IPS DF 19.7 (cell line): ENCODE measurements around the gene DCP2.

Experiments
- DNase-seq: peaks from one replicate; pipeline ENCODE4 v3.0.0-alpha.2; 2013; ENCODE audit warnings: low read depth, low spot score

DCP2 gene

DNA sequence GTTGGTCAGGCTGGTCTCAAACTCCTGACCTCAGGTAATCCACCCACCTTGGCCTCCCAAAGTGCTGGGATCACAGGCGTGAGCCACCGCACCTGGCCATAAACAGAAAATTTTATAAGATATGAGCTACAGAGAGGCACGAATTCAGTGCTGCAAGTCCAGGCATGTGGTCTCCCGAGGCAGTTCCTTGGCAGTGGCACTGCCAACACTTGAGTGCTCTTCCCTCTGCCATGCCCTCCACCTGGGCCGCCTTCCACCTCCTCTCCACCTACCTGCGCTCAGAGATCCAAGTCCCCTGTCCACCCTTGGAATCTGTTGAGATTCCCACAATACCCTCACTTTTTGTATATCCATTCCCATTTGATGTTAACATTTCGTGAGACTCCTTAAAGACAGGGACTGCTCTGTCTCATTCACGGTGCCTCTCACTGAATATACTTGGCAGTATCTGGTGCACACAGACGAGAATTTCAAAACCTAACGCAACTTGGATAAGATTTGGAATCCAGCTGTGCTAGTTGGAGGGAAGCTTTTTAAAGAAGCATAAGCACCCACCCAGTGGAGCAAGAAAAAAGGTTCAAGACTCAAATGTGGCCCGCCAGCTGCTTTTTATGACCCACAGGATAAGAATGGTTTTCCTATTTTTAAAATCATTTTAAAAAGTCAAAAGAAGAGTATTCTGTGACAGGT is 68.3 kb downstream of the DCP2 start:
- no peak for DNase-seq

DNA sequence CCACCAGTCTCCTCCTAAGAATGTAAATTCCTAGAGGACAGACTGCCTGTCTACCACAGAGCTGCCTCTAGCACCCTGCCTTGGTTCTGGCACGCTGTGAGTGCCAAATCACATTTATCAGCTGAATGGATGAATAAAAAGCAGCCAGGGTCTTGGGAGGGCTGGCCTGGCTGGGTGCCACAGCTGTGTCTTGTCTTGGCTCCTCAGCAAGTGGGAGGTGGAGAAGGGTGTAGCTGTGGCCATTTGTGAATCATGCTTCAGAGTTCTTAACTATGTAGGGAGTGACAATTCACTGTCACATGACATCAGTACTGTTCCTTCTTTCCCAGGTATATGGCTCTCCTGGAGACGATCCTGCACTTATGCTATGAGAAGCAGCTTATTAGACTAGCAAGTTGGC is 70.6 kb downstream of the DCP2 start:
- DNase-seq = no peak

DNA sequence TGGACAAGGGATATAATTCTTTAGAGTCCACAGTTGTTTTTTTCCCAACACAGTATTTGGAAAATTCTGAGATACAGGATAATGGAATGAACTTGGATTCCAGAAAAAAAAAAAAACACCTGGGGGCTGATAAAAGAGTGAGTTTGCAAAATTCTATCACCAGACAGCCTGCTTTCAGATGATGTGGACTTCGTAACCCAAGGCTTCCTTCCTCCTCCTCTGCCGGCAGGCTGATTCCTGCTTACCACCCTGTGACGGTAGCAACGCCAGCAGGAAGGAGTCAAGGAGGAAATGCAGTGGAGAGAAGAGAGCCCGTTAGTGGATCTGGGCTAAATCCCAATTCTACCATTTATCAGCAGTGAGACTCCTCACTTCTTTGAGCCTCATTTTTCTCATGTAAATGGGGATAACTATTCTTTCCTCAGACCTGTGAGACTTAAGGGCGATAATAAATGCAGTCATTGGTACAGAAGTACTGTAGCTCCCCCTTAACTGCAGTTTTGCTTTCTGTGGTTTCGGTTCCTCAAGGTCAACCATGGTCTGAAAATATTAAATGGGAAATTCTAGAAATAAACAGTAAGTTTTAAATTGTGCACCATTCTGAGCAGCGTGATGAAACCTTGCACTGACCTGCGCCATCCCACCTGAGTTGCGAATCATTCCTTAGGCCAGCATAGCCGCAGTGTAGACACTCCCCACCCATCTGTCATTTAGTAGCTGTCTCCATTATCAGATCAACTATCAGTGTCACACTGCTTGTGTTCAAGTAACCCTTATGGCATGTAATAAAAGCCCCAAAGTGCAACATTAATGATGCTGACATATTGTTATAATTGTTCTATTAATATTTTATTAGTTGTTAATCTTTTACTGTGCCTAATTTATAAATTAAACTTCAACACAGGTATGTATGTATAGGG is 71.4 kb downstream of the DCP2 start:
- DNase-seq = no peak

DNA sequence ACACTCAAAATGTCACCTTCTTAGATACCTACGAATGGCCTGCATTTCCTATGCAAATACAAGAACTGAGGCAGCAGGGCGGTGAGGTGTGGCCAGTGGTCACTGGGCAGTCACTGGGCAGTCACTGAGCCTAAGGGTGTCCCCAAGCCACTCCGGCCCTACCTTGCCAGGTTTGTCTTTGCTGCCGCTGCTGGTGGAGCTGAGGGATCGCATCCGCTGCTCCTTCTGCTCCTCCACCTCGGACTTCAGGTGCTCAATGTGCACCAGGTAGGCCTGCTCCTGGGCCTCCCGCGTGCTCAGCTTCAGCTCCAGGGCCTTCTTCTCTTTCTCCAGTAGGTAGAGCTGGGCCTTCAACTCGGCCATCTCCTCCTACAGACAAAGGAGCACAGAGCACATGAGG is 72.3 kb downstream of the DCP2 start:
- no peak for DNase-seq

DNA sequence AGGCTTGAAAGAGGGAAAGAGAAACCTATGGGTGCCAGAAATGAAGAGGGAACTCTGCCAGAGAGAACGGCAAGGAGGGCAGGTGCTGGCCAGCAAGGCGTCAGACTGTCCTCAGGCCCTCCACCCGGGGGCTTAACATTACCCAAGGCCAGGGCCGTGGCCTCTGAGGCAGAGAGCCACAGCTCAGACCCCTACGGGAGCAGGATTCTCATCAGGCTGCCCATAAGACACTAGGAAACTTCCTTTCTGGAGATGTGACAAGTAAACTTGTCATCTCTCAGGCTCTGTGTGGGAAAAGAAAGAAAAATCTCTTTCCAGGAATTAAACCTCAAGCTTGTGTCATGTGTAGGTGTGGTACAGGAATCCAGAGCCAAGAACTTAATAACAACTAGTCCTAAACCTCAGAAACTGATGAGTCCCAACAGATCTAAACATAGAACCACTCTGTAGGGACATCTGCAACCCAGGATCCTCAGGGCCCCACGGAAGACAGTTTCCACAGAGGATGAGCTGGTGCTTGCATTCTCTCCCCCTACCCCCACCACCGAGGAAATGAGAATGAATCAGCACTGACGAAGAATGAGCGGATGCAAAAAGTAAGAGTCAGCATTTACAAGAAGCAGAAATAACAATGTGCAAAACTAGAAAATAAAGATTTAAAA is 74.3 kb downstream of the DCP2 start:
- no peak for DNase-seq

DNA sequence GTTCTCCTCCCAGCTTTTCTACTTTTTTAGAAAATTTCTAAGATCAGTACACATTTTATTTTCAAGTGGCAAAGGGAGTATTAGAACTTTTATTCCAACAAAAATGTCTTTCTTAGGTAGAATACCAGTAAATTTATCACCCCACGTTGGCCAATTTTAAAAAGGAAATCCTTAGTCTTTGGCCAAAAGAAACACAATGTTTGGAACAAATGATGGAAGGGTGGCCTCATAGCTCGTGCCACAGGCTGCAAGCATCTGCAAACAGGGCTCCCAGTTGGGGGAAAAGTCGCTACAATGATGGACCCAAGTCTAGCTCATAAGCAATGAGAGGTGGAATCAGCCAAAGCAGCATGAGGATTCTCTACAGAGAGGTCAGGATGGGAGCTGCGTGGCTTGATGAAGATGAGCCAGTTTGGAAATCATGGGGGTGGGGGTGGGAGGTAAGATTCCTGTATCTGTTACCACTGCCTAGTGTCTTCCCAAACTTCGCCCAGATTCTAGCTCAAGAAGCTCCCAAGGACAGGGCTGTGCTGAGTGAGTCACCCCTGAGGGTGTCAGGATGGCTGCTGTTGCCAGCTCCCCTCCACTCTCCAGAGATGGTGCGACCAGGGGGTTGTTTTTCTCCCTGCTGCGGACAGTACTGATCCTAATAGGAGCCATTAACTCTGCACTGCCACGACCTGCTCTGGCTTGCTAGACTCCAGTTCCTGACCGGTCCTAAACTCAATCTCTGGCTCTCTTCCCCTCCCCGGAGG is 75.6 kb downstream of the DCP2 start:
- no peak for DNase-seq

DNA sequence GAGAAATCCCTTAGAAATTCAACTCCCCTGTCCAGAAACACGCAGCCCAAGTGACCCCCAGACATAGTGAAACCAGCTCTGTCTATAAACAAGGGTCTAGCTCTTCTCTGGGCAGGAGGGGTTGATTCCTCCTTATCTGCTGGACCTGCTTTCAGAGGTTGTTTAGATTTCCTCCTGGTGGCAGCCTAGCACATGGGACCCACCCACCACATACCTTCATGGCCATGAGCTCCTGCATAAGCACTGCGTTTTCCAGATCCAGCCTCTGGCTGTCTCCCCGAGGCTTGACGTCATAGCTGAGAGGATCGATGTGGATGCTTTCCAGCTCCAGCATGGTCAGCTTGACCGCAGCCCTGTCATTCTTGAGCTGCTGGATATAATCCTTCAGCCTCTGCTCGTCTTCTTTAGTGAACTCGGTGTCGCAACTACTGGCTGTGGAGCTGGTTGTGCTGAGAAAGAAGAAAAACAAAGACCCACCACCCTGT is 77.0 kb downstream of the DCP2 start:
- DNase-seq = no peak

DNA sequence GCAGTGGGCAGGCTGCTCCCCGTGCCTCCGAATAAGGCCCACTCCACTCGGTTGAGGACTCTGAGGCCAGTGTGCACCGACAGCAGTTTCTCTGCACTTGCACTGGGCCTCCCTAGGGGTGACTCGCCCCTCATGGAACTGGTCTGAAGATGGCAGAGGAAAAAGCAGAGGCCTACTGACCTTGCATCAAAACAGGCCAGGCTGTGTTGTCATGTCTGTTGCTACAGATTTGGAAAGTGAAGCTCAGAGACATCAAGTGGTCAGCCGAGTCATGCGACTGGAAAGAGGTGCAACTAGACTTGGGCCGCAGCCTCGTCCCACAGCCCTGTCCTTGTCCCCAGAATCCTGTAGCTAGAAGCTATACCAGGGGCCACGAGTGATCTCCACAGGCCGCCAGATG is 78.3 kb downstream of the DCP2 start:
- DNase-seq = no peak

DNA sequence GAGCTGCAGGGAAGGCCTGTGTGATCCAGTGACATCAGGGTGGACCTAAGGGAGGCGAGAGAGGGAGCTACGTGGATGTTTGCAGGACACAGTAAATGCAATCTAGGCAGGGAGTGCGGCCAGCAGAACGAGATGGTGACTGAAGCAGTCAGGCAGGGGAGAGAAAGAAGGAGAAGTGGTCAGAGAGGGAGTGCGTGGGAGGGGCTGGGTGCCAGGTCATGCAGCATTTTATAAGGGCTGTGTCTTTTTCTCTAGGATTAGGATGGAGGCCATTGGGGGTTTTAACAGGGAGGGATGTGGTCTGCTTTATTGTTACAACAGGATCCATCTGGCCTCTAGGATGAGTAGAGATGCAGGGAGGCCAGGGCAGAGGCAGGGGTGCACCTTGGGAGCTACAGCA is 80.4 kb downstream of the DCP2 start:
- no peak for DNase-seq

DNA sequence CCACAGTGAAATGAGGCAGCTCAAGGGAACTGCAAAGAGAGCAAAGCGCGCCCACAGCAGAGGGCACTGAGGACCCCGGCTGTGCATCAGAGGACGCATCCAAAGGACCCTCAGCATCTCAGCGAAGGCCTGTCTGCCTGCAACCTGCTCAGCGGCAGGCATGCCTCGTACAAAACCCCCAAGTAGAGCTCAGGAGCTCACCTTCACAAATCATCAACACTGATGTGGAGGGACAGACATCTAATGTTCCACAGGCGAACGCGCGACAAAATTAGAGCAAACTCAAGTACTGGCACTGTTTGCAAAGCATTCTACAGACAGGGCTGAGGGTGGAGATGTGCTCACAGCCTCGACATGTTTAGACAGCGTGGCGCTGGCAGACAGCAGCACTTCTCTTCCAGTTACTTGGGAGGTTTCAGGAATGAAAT is 81.0 kb downstream of the DCP2 start:
- DNase-seq = no peak

DNA sequence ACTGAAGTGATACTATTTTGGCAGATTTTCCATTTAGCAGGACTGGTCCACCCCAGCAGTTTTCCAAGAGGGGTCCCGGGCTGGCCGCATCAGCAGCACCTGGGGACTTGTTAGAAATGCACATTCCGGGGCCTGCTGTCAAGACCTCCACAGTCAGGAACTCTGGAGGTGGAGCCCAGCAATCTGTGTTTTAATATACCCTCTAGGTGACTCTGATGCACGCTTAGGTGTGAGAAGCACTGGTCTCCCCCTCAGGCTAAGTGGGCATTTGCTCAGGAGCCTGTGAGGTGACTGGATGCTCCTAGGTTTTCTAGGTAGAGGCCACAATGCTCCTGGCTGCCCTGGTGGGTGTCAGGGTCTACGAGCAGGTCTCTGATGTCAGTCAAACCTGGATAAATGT is 81.7 kb downstream of the DCP2 start:
- no peak for DNase-seq

DNA sequence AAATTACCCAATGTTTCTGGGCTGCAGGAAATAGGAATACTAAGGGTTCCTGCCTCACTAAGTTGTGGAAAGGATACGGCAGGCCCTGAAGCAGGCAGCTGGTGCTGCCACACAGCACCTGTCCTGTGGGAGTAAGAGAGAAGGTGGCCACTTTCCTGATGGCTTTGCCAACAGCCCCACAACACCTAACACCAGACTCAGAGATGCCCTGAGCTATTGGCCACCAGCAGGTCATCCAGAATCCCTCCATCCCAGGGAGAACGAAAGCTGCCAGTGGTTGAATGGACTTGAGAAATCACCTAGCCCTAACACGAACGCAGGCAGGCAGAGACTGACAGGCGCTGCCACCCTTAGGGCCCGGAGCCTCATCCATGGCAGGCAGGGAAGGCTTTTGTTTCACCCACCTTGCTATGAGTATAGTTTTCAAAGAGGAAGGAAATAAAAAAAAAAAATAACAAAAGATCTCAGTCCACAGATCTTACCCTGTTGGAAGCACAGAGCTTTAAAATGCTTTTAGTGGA is 82.2 kb downstream of the DCP2 start:
- DNase-seq = no peak

DNA sequence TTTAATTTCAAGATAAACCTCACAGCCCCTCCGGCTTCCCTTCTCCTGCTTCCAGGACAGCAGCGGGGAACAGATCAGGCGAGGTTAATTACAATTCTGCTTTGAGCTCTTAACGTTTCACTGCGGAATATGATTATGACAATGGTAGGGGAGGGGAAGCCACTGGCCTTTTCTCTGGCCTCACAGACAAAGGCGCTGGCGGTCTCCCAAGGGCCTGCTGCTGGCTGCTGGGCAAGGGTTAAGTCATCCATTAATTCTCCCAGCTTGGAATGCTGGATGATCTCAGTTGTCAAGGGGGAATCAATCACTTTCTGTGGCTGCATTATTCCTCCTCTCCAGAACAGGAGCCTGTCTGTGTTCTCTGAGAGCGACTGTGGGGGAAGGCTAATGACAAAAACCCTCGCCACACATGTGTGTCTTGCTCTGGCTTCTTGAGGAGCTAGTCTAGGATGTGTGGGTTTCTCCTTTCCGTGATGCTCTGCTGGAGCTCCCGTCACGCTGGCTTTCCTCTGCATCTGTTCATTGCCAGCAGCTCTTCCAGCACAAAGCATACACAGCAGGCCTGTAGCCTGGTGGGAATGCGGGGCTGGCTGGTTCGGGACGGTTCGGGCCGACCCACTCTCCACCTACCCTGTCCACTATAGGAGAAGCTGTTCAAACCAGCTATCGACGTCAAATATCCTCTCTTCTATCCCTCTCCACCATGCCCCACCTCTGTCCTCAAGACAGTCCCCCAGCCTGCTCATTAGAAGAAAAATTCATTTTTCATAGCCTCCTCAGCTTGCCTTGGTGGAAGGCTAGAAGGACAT is 82.8 kb downstream of the DCP2 start:
- no peak for DNase-seq

DNA sequence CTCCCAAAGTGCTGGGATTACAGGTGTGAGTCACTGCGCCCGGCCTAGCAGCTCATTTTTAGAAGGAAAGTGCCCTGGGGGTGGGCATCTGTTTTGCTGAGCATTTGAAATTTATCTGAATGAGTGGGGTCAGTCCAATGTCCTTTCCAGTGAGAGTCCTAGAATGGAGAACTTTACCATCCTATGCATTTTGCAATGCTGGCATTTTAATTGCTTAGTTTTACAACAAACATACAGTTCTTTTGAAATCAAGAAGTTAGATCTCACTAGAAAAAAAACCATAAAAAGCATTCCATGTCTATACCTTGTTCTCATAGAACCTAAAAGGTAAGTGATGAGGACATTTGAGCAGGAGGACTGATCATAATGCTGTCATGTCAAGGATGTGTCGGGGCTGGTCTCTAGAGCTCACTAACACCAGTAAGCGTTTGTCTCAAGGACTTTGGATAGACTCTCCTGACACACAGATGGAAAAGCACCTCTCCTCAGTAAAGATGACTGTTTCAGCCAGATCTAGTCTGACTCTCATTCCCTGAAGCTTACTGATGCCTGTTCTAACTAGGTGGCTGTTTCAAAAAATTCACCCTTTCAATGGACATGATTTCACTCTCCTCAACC is 83.9 kb downstream of the DCP2 start:
- no peak for DNase-seq

DNA sequence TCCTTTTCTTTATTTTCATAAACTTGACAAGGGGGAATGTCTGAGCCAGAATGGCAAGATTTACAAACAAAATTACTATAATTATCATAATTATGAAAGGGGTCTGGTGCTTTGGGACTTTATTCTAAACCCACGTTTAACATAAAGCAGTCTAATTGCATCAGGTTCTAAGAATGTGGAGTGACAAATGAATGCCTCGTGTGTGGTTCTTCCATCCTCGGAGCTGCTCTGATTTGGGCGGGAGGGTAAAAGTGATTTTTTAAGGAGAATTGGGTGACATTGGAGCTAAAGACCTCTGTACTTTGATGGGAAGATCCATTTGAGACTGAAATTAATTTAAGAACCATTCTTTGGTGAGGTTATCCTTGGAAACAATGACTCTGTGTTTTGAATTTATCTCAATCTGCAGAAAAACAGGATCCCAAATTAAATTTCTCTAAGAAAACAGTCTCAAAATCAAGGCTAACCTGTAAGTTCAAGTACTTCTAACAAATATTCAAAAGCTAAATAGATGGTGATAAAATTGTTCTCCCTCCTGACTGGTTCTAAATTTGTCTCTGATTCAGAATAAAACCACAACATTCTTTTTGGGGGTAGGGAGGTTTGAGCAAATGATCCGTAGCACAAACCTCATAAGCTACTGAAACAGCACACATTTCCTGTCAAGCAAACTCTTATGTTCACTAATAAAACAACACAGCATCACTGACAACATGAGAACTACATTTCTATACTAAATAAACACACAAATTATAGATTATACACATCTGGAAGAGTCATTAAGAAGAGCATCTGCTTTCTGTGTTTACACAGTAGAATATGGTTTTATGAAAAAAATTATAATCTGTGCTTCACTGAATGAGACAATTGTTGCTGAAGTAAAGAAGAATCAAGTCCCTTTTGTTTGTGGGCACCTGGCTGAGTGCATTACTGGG is 85.5 kb downstream of the DCP2 start:
- DNase-seq = no peak

DNA sequence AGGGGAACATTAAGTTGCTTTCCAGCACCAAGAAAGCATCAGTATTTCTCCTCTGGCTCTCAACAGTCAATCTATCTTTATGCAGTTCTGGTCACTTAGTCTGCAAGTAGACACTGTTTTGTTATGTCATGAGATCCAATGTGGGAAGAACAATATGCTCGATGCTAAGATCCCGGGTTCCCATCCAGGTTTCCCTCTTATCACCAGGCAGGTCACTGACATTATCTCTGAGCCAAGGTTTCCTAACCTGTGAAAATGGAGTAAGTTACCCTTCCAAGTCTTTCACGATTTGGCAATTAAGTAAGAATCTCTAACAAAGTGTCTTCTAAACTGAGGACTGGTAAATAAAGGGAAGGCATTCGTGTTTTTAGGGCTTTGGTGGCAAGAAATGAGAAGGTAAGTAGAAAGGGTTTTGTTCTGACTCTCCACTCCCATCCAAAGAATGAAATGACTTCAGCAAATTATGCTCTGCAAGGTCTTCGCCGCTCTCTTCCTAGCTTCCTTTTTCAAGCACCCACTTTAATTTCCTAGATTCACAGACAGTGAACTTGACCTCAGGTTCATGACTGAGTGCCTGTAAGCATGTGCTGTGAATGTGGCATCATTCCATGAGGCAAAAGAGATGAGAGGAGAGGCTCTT is 86.4 kb downstream of the DCP2 start:
- no peak for DNase-seq

DNA sequence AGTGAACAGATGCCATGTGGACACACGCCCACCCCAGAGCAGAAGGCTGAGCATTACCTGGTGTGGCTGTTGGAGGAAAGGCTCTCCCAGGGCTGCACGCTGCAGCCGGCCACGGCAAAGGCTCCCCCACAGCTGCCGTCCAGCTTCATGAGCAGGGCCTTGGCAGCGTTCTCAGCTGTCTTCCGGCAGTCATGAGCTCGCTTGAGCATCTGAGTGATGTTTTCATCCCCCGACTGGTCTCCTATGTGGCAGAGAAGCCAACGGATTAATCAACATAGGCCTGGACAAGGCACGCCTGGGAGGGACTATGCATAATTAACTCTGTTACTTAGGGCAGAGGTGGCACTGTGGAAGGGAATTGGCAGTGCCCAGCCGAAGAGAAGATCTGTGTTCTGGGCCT is 87.3 kb downstream of the DCP2 start:
- no peak for DNase-seq

DNA sequence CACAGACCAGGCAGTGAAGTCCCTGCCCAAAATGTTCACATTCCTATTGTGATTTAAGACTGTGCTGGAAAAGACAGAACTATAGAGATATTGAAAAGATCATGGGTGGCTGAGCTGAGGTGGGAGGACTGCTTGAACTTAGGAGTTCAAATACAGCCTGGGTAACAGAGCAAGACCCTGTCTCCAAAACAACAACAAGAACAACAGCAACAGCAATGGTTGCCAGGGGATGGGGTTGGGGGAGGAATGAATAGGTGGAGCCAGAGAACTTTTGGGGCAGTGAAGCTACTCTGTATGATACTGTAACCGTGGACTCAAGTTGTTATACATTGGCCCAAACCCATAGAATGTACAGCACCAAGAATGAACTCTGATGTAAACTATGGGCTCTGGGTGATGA is 88.2 kb downstream of the DCP2 start:
- DNase-seq = no peak

DNA sequence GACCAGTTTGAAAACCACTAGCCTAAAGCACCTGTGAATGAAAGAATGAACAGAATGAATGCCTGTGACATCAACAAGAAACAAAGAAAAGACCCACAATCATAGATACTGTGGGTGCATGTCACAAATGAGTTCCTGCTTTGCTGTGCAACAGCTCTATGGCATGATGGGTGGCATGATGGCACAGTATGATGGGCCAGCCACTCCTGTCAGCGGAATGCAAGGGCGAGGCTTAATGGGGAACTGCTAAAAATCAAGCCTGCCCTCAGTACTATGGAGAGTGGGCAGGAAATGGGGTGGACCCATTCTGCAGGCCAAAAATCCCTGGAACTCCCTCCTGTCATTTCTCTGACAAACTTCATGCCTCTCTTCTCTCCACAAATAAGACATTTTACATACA is 89.0 kb downstream of the DCP2 start:
- DNase-seq = no peak
